Caco-2 (cell line): ENCODE measurements around the gene CLEC3B. TPM values are rescaled to one million over a fixed set of nuclear protein-coding genes. Genes with fewer than 3 reads are reported as not detected.

Experiments
- BruUV-seq: library from RNA; stranded (reverse); fragments of 400-500 nt; replicated peaks from 2 replicates; lab custom pipeline; 2021; lab: Mats Ljungman, UMichigan
- CTCF ChIA-PET: fragments of 300-600 bp; sonication (Branson Sonifier 250); formaldehyde crosslinking; loops from one replicate; lab custom pipeline; 2022; ENCODE audit warnings: antibody characterized with exemption; lab: Charles Lee
- POLR2A ChIA-PET: fragments of 300-600 bp; sonication (Branson Sonifier 250); formaldehyde crosslinking; loops from one replicate; lab custom pipeline; 2022; ENCODE audit warnings: antibody characterized with exemption; lab: Charles Lee
- DNase-seq, 2 experiments: peaks; one replicate each; pipeline versions ENCODE4 v3.0.0 to v3.0.0-alpha.2; 2020 to 2022
- H3K27me3 ChIP-seq: replicated peaks from 2 replicates; pipeline ENCODE4 v1.6.0; 2011; ENCODE audit warnings: low read length; ENCODE audit not compliant: control insufficient read depth, insufficient read depth
- H3K36me3 ChIP-seq: 2 replicates; pipeline ENCODE4 v1.5.1; 2011; ENCODE audit warnings: low read length; ENCODE audit not compliant: control insufficient read depth, insufficient read depth
- H3K4me1 ChIP-seq: fragments of 250-450 bp; sonication (Bioruptor Pico); 2 replicates; pipeline ENCODE4 v1.5.1; 2020; ENCODE audit warnings: mild to moderate bottlenecking
- H3K4me3 ChIP-seq: 2 replicates; pipeline ENCODE4 v1.5.1; 2011; ENCODE audit warnings: low read depth, mild to moderate bottlenecking, control low read depth, low read length
- H3K9me3 ChIP-seq: fragments of 250-450 bp; sonication (Bioruptor Pico); 2 replicates; pipeline ENCODE4 v1.5.1; 2020; ENCODE audit warnings: mild to moderate bottlenecking, moderate library complexity
- H3K27ac Mint-ChIP-seq: one replicate; pipeline ENCODE4 v1.8.0; 2022; ENCODE audit warnings: mixed read lengths; ENCODE audit not compliant: unreplicated experiment
- H3K27me3 Mint-ChIP-seq: one replicate; pipeline ENCODE4 v1.8.0; 2022; ENCODE audit warnings: mixed read lengths; ENCODE audit not compliant: insufficient read depth, unreplicated experiment
- H3K36me3 Mint-ChIP-seq: one replicate; pipeline ENCODE4 v1.8.0; 2022; ENCODE audit warnings: mild to moderate bottlenecking, mixed read lengths; ENCODE audit not compliant: insufficient read depth, unreplicated experiment
- H3K4me1 Mint-ChIP-seq: one replicate; pipeline ENCODE4 v1.8.0; 2022; ENCODE audit warnings: low read depth, mixed read lengths; ENCODE audit not compliant: unreplicated experiment
- H3K4me3 Mint-ChIP-seq: one replicate; pipeline ENCODE4 v1.8.0; 2022; ENCODE audit warnings: mild to moderate bottlenecking, moderate library complexity, mixed read lengths; ENCODE audit not compliant: unreplicated experiment
- H3K9me3 Mint-ChIP-seq: one replicate; pipeline ENCODE4 v1.8.0; 2022; ENCODE audit warnings: mixed read lengths; ENCODE audit not compliant: unreplicated experiment
- intact Hi-C: fragments of 100-400 bp; cut with micrococcal nuclease; formaldehyde crosslinking; loops from one replicate; pipeline ENCODE4 v1.10.0; 2022; ENCODE audit not compliant: unreplicated experiment
- total RNA-seq: library from RNA; stranded (reverse); gene quantifications from 2 replicates; pipeline ENCODE4 v1.2.3, GENCODE V29; 2022
- TF ChIP-seq, protein P1 (sequence below), 2 experiments: fragments of 200-600 bp in 1 of 2; IDR thresholded peaks; 1 replicate in 1 of 2; 2 replicates in 1 of 2; pipeline versions ENCODE4 v1.5.1 to v1.8.0; 2011 to 2022; ENCODE audit warnings: antibody characterized with exemption in 1 of 2, control low read depth in 1 of 2, inconsistent platforms in 1 of 2, low read depth in 1 of 2, low read length in 1 of 2, mild to moderate bottlenecking in 1 of 2, moderate library complexity in 1 of 2; ENCODE audit not compliant: insufficient read depth in 1 of 2, severe bottlenecking in 1 of 2, unreplicated experiment in 1 of 2

CLEC3B gene
- total RNA-seq, 1 experiment from 2014 or later: 1.1 TPM

DNA sequence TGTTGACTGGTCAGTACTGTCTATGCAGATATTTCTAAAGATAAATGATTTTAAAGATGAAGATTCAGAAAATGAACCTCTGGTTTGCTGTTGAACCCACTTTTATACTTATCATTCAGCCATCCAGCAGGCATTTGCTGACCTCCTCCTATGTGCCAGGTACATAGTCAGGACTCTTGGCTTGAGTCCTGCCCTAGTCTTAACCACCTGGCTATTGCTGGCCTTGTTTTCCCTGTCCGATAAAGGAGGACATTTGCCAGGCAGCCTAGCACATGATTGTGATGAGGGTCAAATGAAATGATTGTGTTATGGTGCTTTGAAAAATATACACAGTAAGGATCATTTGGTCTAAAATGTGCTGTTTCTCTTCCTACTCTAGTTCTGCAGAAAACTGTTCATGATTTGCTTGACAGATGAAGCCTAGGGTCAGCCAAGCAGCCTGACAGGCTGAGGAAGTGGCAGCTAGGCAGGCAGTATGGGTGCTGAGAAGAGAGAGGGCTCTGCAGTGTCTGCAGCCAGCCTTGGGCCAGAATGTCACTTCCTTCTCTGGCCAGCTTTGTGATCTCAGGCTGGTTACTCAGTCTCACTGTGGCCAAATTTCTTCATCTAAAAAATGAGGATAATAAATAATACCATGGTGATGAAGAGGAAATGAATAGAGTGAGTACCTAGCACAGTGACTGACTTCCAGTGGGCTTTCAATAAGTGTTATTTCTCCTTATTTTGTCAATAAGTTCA is 36.3 kb upstream of the CLEC3B start:
- intact Hi-C loops: no loop called here
- Mint-ChIP-seq H3K27ac (no peak overlapping the region), H3K27me3 (no peaks in the 10 kb centered on the region), H3K4me1 (peaks cover 16% of the 10 kb centered on the region), H3K9me3 (no peaks in the 10 kb centered on the region), H3K36me3 (peaks cover 49% of the 10 kb centered on the region), H3K4me3 (no peak overlapping the region)
- peaks cover 14% of the 10 kb centered on the region; the same call in 1 of the 2 replicates for H3K4me1 ChIP-seq
- TF ChIP-seq, protein P1, sequence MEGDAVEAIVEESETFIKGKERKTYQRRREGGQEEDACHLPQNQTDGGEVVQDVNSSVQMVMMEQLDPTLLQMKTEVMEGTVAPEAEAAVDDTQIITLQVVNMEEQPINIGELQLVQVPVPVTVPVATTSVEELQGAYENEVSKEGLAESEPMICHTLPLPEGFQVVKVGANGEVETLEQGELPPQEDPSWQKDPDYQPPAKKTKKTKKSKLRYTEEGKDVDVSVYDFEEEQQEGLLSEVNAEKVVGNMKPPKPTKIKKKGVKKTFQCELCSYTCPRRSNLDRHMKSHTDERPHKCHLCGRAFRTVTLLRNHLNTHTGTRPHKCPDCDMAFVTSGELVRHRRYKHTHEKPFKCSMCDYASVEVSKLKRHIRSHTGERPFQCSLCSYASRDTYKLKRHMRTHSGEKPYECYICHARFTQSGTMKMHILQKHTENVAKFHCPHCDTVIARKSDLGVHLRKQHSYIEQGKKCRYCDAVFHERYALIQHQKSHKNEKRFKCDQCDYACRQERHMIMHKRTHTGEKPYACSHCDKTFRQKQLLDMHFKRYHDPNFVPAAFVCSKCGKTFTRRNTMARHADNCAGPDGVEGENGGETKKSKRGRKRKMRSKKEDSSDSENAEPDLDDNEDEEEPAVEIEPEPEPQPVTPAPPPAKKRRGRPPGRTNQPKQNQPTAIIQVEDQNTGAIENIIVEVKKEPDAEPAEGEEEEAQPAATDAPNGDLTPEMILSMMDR (IDR thresholded peaks at IDR 0.05; ENCODE audit: insufficient read depth in 1 of 2, low read depth in 1 of 2, low read length in 1 of 2, severe bottlenecking in 1 of 2, unreplicated experiment in 1 of 2): no peak
- no peaks in the 10 kb centered on the region for H3K9me3 ChIP-seq
- DNase-seq: no peak
- H3K36me3 ChIP-seq: peaks cover 4% of the 10 kb centered on the region; the same call in 1 of the 2 replicates
- BruUV-seq: no TSS peak
- POLR2A ChIA-PET: no interaction called here
- H3K27me3 ChIP-seq: no peaks in the 10 kb centered on the region
- CTCF ChIA-PET: no interaction called here
- no peak overlapping the region for H3K4me3 ChIP-seq

DNA sequence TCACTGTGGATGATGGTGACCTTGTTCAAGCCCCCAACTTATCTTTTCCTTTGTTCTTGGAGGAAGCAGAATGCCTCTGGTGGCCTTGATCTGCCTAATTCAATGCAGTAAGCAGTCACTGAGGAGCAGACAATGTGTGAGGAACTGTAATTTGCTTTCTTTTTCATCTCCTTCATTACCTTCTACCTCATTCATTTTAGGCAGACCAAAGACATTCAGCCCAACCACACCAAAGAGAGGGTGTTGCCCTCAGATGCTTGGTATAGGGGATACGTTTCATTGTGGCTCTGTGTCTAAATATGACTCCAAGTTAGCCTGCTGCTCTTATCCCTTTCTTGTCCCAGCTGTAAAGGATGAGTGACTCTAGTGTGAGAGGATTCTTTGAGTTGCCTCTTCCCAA is 34.8 kb upstream of the CLEC3B start:
- DNase-seq: no peak
- TF ChIP-seq, protein P1 (IDR thresholded peaks at IDR 0.05; ENCODE audit: insufficient read depth in 1 of 2, low read depth in 1 of 2, low read length in 1 of 2, severe bottlenecking in 1 of 2, unreplicated experiment in 1 of 2): no peak
- POLR2A ChIA-PET: no interaction called here
- H3K4me3 Mint-ChIP-seq: no peak overlapping the region
- peaks cover 40% of the 10 kb centered on the region for H3K36me3 Mint-ChIP-seq
- H3K36me3 ChIP-seq: peaks cover 4% of the 10 kb centered on the region
- no peak overlapping the region for H3K27ac Mint-ChIP-seq
- CTCF ChIA-PET: no interaction called here
- BruUV-seq: no TSS peak
- peaks cover 27% of the 10 kb centered on the region for H3K4me1 ChIP-seq
- H3K4me3 ChIP-seq: no peak overlapping the region
- H3K27me3 ChIP-seq: no peaks in the 10 kb centered on the region
- no peaks in the 10 kb centered on the region for H3K9me3 ChIP-seq
- H3K9me3 Mint-ChIP-seq: no peaks in the 10 kb centered on the region
- no peaks in the 10 kb centered on the region for H3K27me3 Mint-ChIP-seq
- H3K4me1 Mint-ChIP-seq: peaks cover 26% of the 10 kb centered on the region
- intact Hi-C loops: no loop called here

DNA sequence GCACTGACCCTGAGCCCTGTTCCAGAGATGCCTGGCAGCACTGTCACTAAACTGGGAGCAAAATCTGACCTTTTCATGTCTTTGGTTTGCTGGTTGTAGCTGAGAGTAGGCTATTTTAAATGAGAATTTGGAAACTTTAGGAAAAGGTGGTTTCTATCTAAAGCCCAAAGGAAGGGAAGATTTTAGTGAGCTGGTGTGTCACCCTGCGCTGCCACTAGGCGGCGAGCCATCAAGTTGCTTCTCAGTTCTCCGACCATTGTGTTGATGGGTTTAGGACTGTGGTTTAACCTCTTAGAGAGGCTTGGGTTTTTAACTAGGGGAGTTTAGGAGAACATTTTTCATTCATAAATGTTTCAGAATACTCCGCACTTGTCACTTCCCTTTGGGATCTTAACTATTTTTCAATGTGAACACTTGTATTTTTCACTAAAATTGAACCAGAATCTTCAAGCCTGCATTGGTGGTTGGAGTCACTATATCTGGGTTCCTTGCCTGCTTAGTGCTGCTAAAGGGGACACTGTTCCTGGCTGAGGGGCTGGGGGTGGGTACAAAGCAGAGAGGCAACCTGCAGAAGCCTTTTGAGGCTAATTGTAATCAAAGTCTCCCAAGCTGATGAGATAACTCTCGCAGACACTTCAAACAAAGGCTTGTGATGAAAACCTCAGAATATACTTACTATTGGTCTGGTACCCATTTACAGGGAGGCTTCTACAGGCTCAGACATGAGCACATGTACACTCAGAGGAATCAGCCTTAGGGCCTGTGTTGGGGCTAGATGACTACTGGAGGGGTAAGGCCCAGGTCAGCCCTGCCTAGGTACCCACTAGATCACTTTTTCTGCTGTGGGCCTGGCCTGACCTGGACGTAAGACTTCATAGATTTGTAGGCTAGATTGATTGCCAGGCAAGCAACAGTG is 33.3 kb upstream of the CLEC3B start:
- ChIA-PET POLR2A (interaction anchor here (1.8 kb wide), 1 partner anchor 17 kb away, joined by 5 read pairs; the partner anchor contains the start of genes EXOSC7 and ZDHHC3), CTCF (interaction anchor here (0.5 kb wide), 1 partner anchor 758 kb away, joined by 3 read pairs; no protein-coding TSS in a partner anchor)
- no peaks in the 10 kb centered on the region for H3K27me3 Mint-ChIP-seq
- H3K36me3 Mint-ChIP-seq: peaks cover 49% of the 10 kb centered on the region
- no peak overlapping the region for H3K4me3 ChIP-seq
- intact Hi-C loops: no loop called here
- H3K4me1 Mint-ChIP-seq: peaks cover 31% of the 10 kb centered on the region
- H3K9me3 ChIP-seq: no peaks in the 10 kb centered on the region
- no peaks in the 10 kb centered on the region for H3K9me3 Mint-ChIP-seq
- peaks cover 6% of the 10 kb centered on the region for H3K36me3 ChIP-seq
- no peak overlapping the region for H3K4me3 Mint-ChIP-seq
- TF ChIP-seq, protein P1 (IDR thresholded peaks at IDR 0.05; ENCODE audit: insufficient read depth in 1 of 2, low read depth in 1 of 2, low read length in 1 of 2, severe bottlenecking in 1 of 2, unreplicated experiment in 1 of 2): peak; percentile 63 to 67
- H3K27me3 ChIP-seq: no peaks in the 10 kb centered on the region
- H3K4me1 ChIP-seq: peaks cover 35% of the 10 kb centered on the region
- DNase-seq: peak in 1 of 2 experiments; percentile 37
- H3K27ac Mint-ChIP-seq: no peak overlapping the region
- no TSS peak for BruUV-seq
